Mucosa of rectum (tissue), 2 donors: ENCODE results near the gene TUBG2.

ENCODE experiments used
- H3K27ac ChIP-seq, 2 donors: one replicate each; pipeline ENCODE4 v1.7.0; 2013; ENCODE audit warnings: inconsistent platforms in 2 of 2, low read depth in 2 of 2, low read length in 2 of 2
- H3K27me3 ChIP-seq, 2 donors: one replicate each; pipeline ENCODE4 v1.7.0; 2013; ENCODE audit warnings: low read length in 2 of 2; ENCODE audit not compliant: control insufficient read depth in 2 of 2, insufficient read depth in 2 of 2
- H3K36me3 ChIP-seq, 2 donors: one replicate each; pipeline ENCODE4 v1.7.0; 2013; ENCODE audit warnings: low read length in 2 of 2; ENCODE audit not compliant: control insufficient read depth in 2 of 2, insufficient read depth in 2 of 2
- H3K4me1 ChIP-seq, 2 donors: one replicate each; pipeline ENCODE4 v1.7.0; 2013; ENCODE audit warnings: low read length in 2 of 2, mild to moderate bottlenecking in 1 of 2; ENCODE audit not compliant: control insufficient read depth in 2 of 2, insufficient read depth in 2 of 2
- H3K4me3 ChIP-seq, 2 donors: one replicate each; pipeline ENCODE4 v1.7.0; 2013; ENCODE audit warnings: low read length in 2 of 2
- H3K9ac ChIP-seq, 2 donors: one replicate each; pipeline ENCODE4 v1.7.0; 2013; ENCODE audit warnings: low read length in 2 of 2, low read depth in 1 of 2, mild to moderate bottlenecking in 1 of 2
- H3K9me3 ChIP-seq, 2 donors: one replicate each; pipeline ENCODE4 v1.7.0; 2013; ENCODE audit warnings: low read length in 2 of 2; ENCODE audit not compliant: control insufficient read depth in 2 of 2
- donor health status: healthy.
- donor health status: Normal muscosa, but diverticular disease.

Gene TUBG2

DNA sequence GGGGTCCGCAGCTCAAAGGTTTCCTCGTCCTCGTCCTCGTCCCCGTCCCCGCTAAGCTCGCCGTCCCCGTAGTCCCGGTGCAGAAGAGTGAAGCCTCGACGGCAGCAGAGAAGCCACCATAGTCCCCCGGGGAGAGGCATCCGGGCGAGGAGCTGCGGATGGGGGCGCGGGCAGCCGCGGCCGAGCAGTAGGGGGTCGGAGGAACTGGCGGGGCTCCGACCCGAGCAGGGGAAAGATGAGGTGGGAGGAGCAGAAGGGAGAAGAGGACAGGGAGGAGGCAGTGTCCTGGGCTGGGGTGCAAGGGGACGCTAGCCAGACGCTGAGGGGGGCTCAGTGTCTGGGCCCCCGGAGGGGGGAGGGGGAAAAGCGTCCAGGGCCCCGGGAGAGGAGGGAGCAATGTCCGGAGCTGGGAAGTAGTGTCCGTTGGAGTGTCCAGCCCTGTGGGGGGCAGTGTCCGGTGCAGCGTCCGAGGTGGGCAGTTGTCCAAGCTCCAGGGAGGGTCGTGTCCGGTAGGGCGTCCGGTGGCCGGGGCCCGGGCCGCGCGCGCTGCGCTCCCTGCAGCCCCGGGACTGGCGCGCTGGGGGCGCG, 17.4 kb downstream of the TUBG2 start, which contains the start of gene PLEKHH3:
TSS of gene PLEKHH3 (minus strand) at position 571 of the 588 bp plus-strand sequence. CDS start at position 140, 431 bp downstream.
- H3K27me3 ChIP-seq, result peaks cover 0 to 3% of the 10 kb centered on the region in 2 donors
- H3K9me3 ChIP-seq, result no peaks in the 10 kb centered on the region
- H3K4me3 ChIP-seq, result peak within 1 kb of the TSS; percentile 86 to 99
- H3K4me1 ChIP-seq, result peaks cover 49 to 60% of the 10 kb centered on the region in 2 donors
- H3K36me3 ChIP-seq, result peaks cover 10 to 11% of the 10 kb centered on the region in 2 donors
- H3K27ac ChIP-seq, result peak within 1 kb of the TSS; percentile 88 to 95
- peak within 1 kb of the TSS; percentile 86 to 94 for H3K9ac ChIP-seq

GRCh38 chr17:42677012-42677857, 18.2 kb downstream of the TUBG2 start:
- Histone ChIP-seq H3K9me3 (no peaks in the 10 kb centered on the region), H3K27ac (peak overlapping the region; percentile 88 to 95), H3K27me3 (peaks cover 3 to 7% of the 10 kb centered on the region in 2 donors), H3K4me3 (peak overlapping the region; percentile 86 to 99), H3K9ac (peak overlapping the region; percentile 86 to 94), H3K4me1 (peaks cover 55 to 65% of the 10 kb centered on the region in 2 donors), H3K36me3 (peaks cover 7 to 11% of the 10 kb centered on the region in 2 donors)

DNA sequence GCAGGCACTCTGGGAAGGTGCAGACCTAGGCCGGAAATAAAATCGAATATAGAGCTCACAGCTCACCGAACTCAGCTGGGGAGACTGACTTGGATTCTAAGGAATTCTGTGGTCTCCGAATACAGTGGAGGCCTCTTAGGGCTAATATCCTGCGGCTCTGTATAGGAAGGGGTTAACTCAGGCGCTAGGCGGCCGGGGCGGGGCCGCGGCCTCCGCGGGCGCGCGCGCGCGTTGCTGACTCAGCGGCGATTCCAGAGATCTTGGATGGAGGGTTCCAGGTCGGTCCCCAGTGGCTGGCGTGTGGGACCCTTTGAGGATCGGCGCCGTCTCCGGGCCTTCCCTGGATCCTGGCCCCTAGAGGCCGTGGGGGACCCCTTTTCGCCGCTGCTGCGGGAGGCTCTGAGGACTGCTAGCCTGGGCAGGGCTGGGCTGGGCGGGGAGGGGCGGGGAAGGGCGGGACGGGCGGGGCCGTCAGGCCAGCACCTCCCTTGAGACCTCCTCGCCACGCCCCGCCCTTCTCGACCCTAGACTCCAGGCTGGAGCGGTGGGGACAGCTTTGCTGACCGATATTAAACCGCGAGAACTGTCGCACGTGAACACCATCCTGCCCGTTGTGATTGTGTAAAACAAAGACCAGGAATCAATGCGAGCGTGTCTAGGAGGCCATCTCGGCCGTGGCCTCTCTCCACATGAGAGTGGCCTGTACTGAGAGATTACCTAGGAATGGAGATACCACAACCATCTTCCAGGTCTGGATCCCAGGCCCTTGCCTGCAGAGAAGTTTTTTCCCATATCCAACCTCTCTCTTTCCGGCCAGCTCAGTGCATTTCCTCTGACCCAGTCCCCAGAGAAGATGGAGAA, 19.1 kb downstream of the TUBG2 start:
- peaks cover 2 to 3% of the 10 kb centered on the region in 2 donors for H3K36me3 ChIP-seq
- H3K4me3 ChIP-seq, result peak overlapping the region; percentile 76 to 99
- no peaks in the 10 kb centered on the region for H3K9me3 ChIP-seq
- peak overlapping the region; percentile 78 to 86 for H3K9ac ChIP-seq
- H3K27me3 ChIP-seq, result peaks cover 3 to 7% of the 10 kb centered on the region in 2 donors
- H3K27ac ChIP-seq, result peak overlapping the region; percentile 88 to 95
- H3K4me1 ChIP-seq, result peaks cover 63 to 73% of the 10 kb centered on the region in 2 donors

DNA sequence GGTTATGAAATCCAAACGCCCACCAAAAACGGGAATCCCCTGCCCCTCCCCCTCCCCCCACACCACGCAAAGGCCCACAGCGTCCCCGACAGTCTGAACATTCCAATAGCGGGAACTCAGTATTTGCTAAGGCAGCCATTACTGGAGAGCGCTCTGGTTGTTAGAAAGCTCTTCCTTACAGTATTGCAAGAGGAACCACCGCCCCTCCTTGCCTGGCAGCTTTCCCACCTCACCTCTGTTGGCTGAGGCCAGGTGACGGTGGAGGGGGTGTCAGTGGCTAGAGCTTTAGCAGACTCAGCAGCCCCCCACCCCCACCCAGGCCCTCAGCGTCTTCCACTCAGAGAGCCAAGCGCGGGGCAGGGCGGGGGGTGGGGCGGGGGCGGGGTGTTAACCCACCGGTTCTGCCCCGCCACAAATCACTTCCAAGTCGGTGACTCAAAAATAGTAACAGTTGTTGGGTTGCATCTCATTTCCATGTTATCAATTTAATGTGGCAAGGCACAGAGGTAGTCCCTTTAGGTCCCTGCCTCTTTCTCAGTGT, 19.9 kb downstream of the TUBG2 start:
- Histone ChIP-seq H3K4me1 (peaks cover 66 to 78% of the 10 kb centered on the region in 2 donors), H3K4me3 (peak overlapping the region; percentile 73 to 99), H3K27me3 (peaks cover 3 to 7% of the 10 kb centered on the region in 2 donors), H3K9ac (peak overlapping the region; percentile 72 to 91), H3K27ac (peak overlapping the region; percentile 88 to 95), H3K36me3 (no peaks in the 10 kb centered on the region), H3K9me3 (no peaks in the 10 kb centered on the region)

- Histone ChIP-seq H3K9ac (peak overlapping the region; percentile 72 to 91), H3K4me3 (peak overlapping the region; percentile 53 to 73), H3K9me3 (no peaks in the 10 kb centered on the region), H3K4me1 (peaks cover 63 to 75% of the 10 kb centered on the region in 2 donors), H3K27me3 (peaks cover 3 to 7% of the 10 kb centered on the region in 2 donors), H3K27ac (peak overlapping the region; percentile 88 to 95), H3K36me3 (no peaks in the 10 kb centered on the region)
Measured at GRCh38 chr17:42679492-42680330, 20.6 kb downstream of the TUBG2 start.

- Histone ChIP-seq H3K9me3 (no peaks in the 10 kb centered on the region), H3K27ac (peak overlapping the region; percentile 88 to 95), H3K36me3 (no peaks in the 10 kb centered on the region), H3K4me1 (peaks cover 61 to 71% of the 10 kb centered on the region in 2 donors), H3K4me3 (peak overlapping the region; percentile 53 to 73), H3K27me3 (peaks cover 5 to 7% of the 10 kb centered on the region in 2 donors), H3K9ac (peak overlapping the region; percentile 72 to 91)
Measured at GRCh38 chr17:42680331-42680808, 21.3 kb downstream of the TUBG2 start.

GRCh38 chr17:42681976-42682721, 23.1 kb downstream of the TUBG2 start, which contains the start of gene CNTNAP1:
Gene CNTNAP1, plus strand, starts transcription at chr17:42682531. Its CDS starts 299 bp downstream, at chr17:42682830.
- Histone ChIP-seq H3K27ac (peak within 1 kb of the TSS in 1 of 2 donors; percentile 28), H3K27me3 (peaks cover 7 to 10% of the 10 kb centered on the region in 2 donors), H3K9me3 (no peaks in the 10 kb centered on the region), H3K4me3 (peak within 1 kb of the TSS; percentile 49 to 66), H3K36me3 (no peaks in the 10 kb centered on the region), H3K9ac (peak within 1 kb of the TSS in 1 of 2 donors; percentile 52), H3K4me1 (peaks cover 53 to 58% of the 10 kb centered on the region in 2 donors)

DNA sequence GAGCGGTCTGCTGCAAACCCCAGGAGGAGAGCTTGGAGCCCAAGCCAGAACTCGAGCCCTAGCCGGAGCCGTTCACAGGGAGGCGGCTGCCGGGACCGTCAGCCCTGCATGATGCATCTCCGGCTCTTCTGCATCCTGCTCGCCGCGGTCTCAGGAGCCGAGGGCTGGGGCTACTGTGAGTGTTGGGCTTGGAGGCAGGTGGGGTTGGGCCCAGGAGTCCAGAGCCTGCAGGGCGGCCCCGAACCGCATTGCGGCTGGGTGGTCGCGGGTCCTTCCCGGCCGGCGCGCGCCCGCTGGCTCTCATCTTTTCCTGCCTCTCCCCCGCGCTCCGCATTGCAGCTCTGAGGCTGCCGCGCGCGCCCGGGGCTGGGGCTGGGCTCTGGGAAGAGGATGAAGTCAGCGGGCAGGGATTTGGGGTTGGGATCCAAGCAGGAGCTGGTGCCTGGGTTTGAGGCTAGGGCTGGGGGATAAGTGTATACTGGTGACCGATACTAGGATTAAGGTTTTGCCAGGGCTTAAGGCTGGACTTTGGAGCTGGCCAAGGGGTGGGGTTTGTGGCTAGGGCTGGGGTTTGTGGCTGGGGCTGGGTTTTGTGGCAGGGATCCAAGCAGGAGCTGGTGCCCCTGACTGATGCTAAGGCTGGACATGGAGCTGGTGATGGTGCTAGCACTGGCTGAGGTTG, 23.8 kb downstream of the TUBG2 start:
- H3K4me3 ChIP-seq, result peak overlapping the region; percentile 49 to 66
- no peaks in the 10 kb centered on the region for H3K36me3 ChIP-seq
- H3K27me3 ChIP-seq, result peaks cover 7 to 10% of the 10 kb centered on the region in 2 donors
- peak overlapping the region in 1 of 2 donors; percentile 52 for H3K9ac ChIP-seq
- peak overlapping the region in 1 of 2 donors; percentile 28 for H3K27ac ChIP-seq
- peaks cover 46 to 51% of the 10 kb centered on the region in 2 donors for H3K4me1 ChIP-seq
- no peaks in the 10 kb centered on the region for H3K9me3 ChIP-seq
